DND-41 (cell line): ENCODE results near the gene PARVA.

Source experiments
- ATAC-seq: fragments of 200-7000 bp; cut with Tn5 transposase; 3 replicates; pipeline ENCODE4 v1.9.1; 2021; ENCODE audit warnings: low read depth; ENCODE audit not compliant: insufficient read depth
- DNase-seq: peaks from one replicate; pipeline ENCODE4 v3.0.0-alpha.2; 2020
- H2AFZ ChIP-seq: 2 replicates; pipeline ENCODE4 v1.6.0; 2012; ENCODE audit warnings: low read depth, low read length
- H3K27ac ChIP-seq: 2 replicates; pipeline ENCODE4 v1.5.1; 2012; ENCODE audit warnings: low read length, inconsistent platforms
- H3K27me3 ChIP-seq: fragments of 200-600 bp; sonication (generic); 2 replicates; pipeline ENCODE4 v1.6.0; 2012; ENCODE audit warnings: low read length, mild to moderate bottlenecking, inconsistent platforms; ENCODE audit not compliant: insufficient read depth, poor library complexity
- H3K36me3 ChIP-seq: 2 replicates; pipeline ENCODE4 v1.5.1; 2012; ENCODE audit warnings: low read length, inconsistent platforms; ENCODE audit not compliant: insufficient read depth
- H3K4me1 ChIP-seq: 2 replicates; pipeline ENCODE4 v1.5.1; 2012; ENCODE audit warnings: mild to moderate bottlenecking, low read length; ENCODE audit not compliant: insufficient read depth
- H3K4me2 ChIP-seq: 2 replicates; pipeline ENCODE4 v1.6.0; 2012; ENCODE audit warnings: mild to moderate bottlenecking, moderate library complexity, low read length, inconsistent platforms; ENCODE audit not compliant: insufficient read depth
- H3K4me3 ChIP-seq, 2 experiments: fragments of 200-600 bp in 1 of 2; shearing (Covaris generic) in 1 of 2; 2 replicates each; pipeline ENCODE4 v1.5.1; 2012 to 2016; ENCODE audit warnings: inconsistent platforms in 2 of 2, low read length in 2 of 2, mild to moderate bottlenecking in 2 of 2, low read depth in 1 of 2, moderate library complexity in 1 of 2
- H3K79me2 ChIP-seq: 2 replicates; pipeline ENCODE4 v1.6.0; 2012; ENCODE audit warnings: low read length, inconsistent platforms; ENCODE audit not compliant: insufficient read depth
- H3K9ac ChIP-seq: 2 replicates; pipeline ENCODE4 v1.6.0; 2012; ENCODE audit warnings: low read depth, mild to moderate bottlenecking, inconsistent platforms, low read length, moderate library complexity
- H3K9me3 ChIP-seq: 2 replicates; pipeline ENCODE4 v1.5.1; 2012; ENCODE audit warnings: low read length, moderate library complexity, mild to moderate bottlenecking, inconsistent platforms; ENCODE audit not compliant: insufficient read depth, severe bottlenecking
- H4K20me1 ChIP-seq: 2 replicates; pipeline ENCODE4 v1.6.0; 2012; ENCODE audit warnings: low read length; ENCODE audit not compliant: insufficient read depth
- CTCF ChIP-seq: IDR thresholded peaks from 2 replicates; pipeline ENCODE4 v1.5.1; 2012; ENCODE audit warnings: borderline replicate concordance, low read length, moderate library complexity, mild to moderate bottlenecking; ENCODE audit not compliant: poor library complexity, severe bottlenecking; ENCODE audit errors: extremely low read depth
- EZH2 ChIP-seq: IDR thresholded peaks from 3 replicates; pipeline ENCODE4 v1.6.1; 2012; ENCODE audit warnings: borderline replicate concordance, low read depth, mild to moderate bottlenecking, moderate library complexity, low read length, inconsistent platforms; ENCODE audit not compliant: severe bottlenecking

Gene PARVA

GRCh38 chr11:12554122-12554521 lies 176.8 kb downstream of the PARVA start:
- no peaks in the 10 kb centered on the region for H3K9me3 ChIP-seq
- H3K27ac ChIP-seq: no peak overlapping the region
- H3K9ac ChIP-seq: no peak overlapping the region
- no peaks in the 10 kb centered on the region for H3K36me3 ChIP-seq
- no peaks in the 10 kb centered on the region for H3K27me3 ChIP-seq
- H3K4me1 ChIP-seq: no peaks in the 10 kb centered on the region
- H4K20me1 ChIP-seq: no peaks in the 10 kb centered on the region
- DNase-seq (no peak), ATAC-seq (no peak)
- H3K4me3 ChIP-seq: no peak overlapping the region
- H3K79me2 ChIP-seq: no peaks in the 10 kb centered on the region
- no peak for TF ChIP-seq EZH2
- TF ChIP-seq CTCF: no peak
- no peak overlapping the region for H3K4me2 ChIP-seq
- H2AFZ ChIP-seq: no peak overlapping the region

DNA sequence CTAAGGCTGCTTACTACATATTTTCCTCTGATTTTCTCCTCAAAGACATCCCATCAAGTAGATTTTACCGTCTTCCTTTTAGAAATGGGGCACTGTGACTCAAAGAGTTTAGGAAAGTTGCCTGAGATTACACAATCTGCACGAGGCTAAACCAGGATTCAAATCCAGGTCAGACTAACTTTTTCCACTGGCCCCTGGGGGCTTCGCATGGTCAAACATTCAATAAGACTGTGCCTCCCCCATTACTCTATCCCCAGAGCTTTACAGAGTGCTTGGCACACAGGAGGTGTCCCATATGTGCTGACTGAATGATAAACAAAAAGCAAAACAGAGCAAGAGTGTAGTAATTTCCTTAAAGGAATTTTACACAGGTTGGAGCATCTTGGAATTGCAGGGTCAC lies 178.8 kb downstream of the PARVA start:
- DNase-seq (no peak), ATAC-seq (no peak)
- no peaks in the 10 kb centered on the region for H3K27me3 ChIP-seq
- TF ChIP-seq CTCF (no peak), EZH2 (no peak)
- H3K4me1 ChIP-seq: no peaks in the 10 kb centered on the region
- H4K20me1 ChIP-seq: no peaks in the 10 kb centered on the region
- H3K27ac ChIP-seq: no peak overlapping the region
- H2AFZ ChIP-seq: no peak overlapping the region
- no peaks in the 10 kb centered on the region for H3K9me3 ChIP-seq
- no peak overlapping the region for H3K4me3 ChIP-seq
- no peak overlapping the region for H3K4me2 ChIP-seq
- H3K79me2 ChIP-seq: no peaks in the 10 kb centered on the region
- H3K9ac ChIP-seq: no peak overlapping the region
- no peaks in the 10 kb centered on the region for H3K36me3 ChIP-seq

DNA sequence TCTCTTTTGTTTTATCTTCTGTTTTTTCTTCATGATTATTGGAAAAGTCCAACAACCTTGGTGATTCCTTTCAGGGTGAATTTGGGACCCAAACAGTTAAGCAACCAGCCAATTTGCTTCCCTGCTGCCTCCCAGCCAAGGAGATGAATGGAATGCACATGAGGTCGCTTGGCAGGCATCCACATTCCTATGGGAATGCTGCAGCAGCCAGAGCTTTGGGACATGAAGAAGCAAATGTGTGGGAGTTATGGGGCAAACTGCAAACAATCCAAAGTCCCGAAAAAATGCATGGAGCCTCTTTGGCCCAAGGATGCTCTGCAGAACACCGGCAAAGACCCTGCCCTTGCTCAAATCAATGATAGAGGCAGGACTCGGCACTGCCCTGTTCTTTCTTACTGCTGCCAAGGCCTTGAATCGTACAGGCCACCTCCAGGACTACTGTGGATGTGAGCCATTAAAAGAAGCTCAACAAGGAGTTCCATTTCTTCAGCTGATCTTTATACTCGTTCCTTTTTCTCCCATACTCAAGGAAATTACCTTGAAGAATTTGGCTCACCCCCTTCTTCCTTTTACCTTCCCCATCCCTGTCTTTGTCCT lies 179.5 kb downstream of the PARVA start:
- H3K4me2 ChIP-seq: no peak overlapping the region
- TF ChIP-seq CTCF: no peak
- no peak for TF ChIP-seq EZH2
- no peaks in the 10 kb centered on the region for H3K27me3 ChIP-seq
- no peak for DNase-seq
- ATAC-seq: no peak
- H3K9me3 ChIP-seq: no peaks in the 10 kb centered on the region
- H3K27ac ChIP-seq: no peak overlapping the region
- H3K36me3 ChIP-seq: no peaks in the 10 kb centered on the region
- H3K4me3 ChIP-seq: no peak overlapping the region
- H3K9ac ChIP-seq: no peak overlapping the region
- no peaks in the 10 kb centered on the region for H3K79me2 ChIP-seq
- no peak overlapping the region for H2AFZ ChIP-seq
- no peaks in the 10 kb centered on the region for H3K4me1 ChIP-seq
- no peaks in the 10 kb centered on the region for H4K20me1 ChIP-seq

- H4K20me1 ChIP-seq: no peaks in the 10 kb centered on the region
- H3K79me2 ChIP-seq: no peaks in the 10 kb centered on the region
- no peaks in the 10 kb centered on the region for H3K27me3 ChIP-seq
- TF ChIP-seq EZH2 (no peak), CTCF (no peak)
- H3K9ac ChIP-seq: no peak overlapping the region
- H3K9me3 ChIP-seq: no peaks in the 10 kb centered on the region
- H3K4me2 ChIP-seq: no peak overlapping the region
- no peaks in the 10 kb centered on the region for H3K36me3 ChIP-seq
- H3K4me3 ChIP-seq: no peak overlapping the region
- H2AFZ ChIP-seq: no peak overlapping the region
- H3K27ac ChIP-seq: no peak overlapping the region
- ATAC-seq (no peak), DNase-seq (no peak)
- H3K4me1 ChIP-seq: no peaks in the 10 kb centered on the region
These were observed 181.6 kb downstream of the PARVA start for GRCh38 chr11:12559011-12559410.
